ENCODE results near the gene MCM3AP.

The MCM3AP gene

GRCh38 chr21:46187261-46187660, 98.2 kb downstream of the MCM3AP start:
- DNase-seq (ENCODE audit: low read depth in 2 of 2) = no peak

GRCh38 chr21:46185716-46186115, 99.7 kb downstream of the MCM3AP start:
- no peak for DNase-seq (ENCODE audit: low read depth in 2 of 2)

Measured in stimulated activated CD8-positive, alpha-beta memory T cell treated with anti-CD3 and anti-CD28 coated beads, Interleukin-7, amount 100 ng/mL, for 4 hours (primary cell).